ENCODE results near the gene KBTBD6. TPM values are rescaled to one million over a fixed set of nuclear protein-coding genes. Genes with fewer than 3 reads are reported as not detected.

KBTBD6 gene
- total RNA-seq, 1 experiment from 2014 or later, result 9.2 TPM

GRCh38 chr13:41152005-41152404 lies 19.4 kb upstream of the KBTBD6 start (continued):
- TF ChIP-seq ZNF281 (CRISPR knock-in tag; IDR thresholded peaks at IDR 0.05) (no peak), FOXJ3 (CRISPR knock-in tag; IDR thresholded peaks at IDR 0.05; ENCODE audit: borderline replicate concordance) (no peak), TCF7 (CRISPR knock-in tag; IDR thresholded peaks at IDR 0.05; ENCODE audit: low read depth) (no peak), ATF6 (CRISPR knock-in tag; IDR thresholded peaks at IDR 0.05) (no peak), NR2C2 (CRISPR knock-in tag; IDR thresholded peaks at IDR 0.05) (no peak), EMX1 (CRISPR knock-in tag; IDR thresholded peaks at IDR 0.05) (no peak), ATF2 (CRISPR knock-in tag; IDR thresholded peaks at IDR 0.05; ENCODE audit: borderline replicate concordance, low read depth) (no peak), AFF4 (CRISPR knock-in tag; IDR thresholded peaks at IDR 0.05; ENCODE audit: borderline replicate concordance) (no peak)

GRCh38 chr13:41150058-41150457 lies 17.5 kb upstream of the KBTBD6 start:
- Mint-ChIP-seq H3K9me3 (peaks cover 82% of the 10 kb centered on the region), H3K4me3 (no peak overlapping the region), H3K4me1 (peaks cover 11% of the 10 kb centered on the region), H3K27me3 (ENCODE audit: low read depth) (peaks cover 20% of the 10 kb centered on the region), H3K27ac (no peak overlapping the region), H3K36me3 (peaks cover 78% of the 10 kb centered on the region)
- POLR2A ChIA-PET, result no interaction called here
- ATAC-seq, result no peak
- CTCF ChIA-PET, result no interaction called here
- no peak for DNase-seq (ENCODE audit: low spot score)
- no peak for TF ChIP-seq ZNF512 (CRISPR knock-in tag; IDR thresholded peaks at IDR 0.05; ENCODE audit: borderline replicate concordance)
- no peak for TF ChIP-seq NFYB (CRISPR knock-in tag; conservative IDR thresholded peaks at IDR 0.05; ENCODE audit: low read depth)
- TF ChIP-seq USF2 (CRISPR knock-in tag; IDR thresholded peaks at IDR 0.05), result no peak
- TF ChIP-seq MXD4 (CRISPR knock-in tag; IDR thresholded peaks at IDR 0.05; ENCODE audit: borderline replicate concordance), result no peak
- no peak for TF ChIP-seq NFE2L1 (CRISPR knock-in tag; IDR thresholded peaks at IDR 0.05)
- TF ChIP-seq STAT6 (CRISPR knock-in tag; conservative IDR thresholded peaks at IDR 0.05; ENCODE audit: low read depth), result no peak
- TF ChIP-seq MLX (CRISPR knock-in tag; IDR thresholded peaks at IDR 0.05), result no peak
- TF ChIP-seq TEAD1 (CRISPR knock-in tag; IDR thresholded peaks at IDR 0.05), result no peak
- no peak for TF ChIP-seq ZNF671 (CRISPR knock-in tag; IDR thresholded peaks at IDR 0.05)

Measured in WTC11 (cell line).